Activated naive CD8-positive, alpha-beta T cell treated with anti-CD3 and anti-CD28 coated beads, Interleukin-2, amount 50 U/mL, for 24 hours (primary cell): ENCODE data around the gene HELZ.
"Not testable (repeated sequence)": the region's sequence is repeated elsewhere in the genome, so short reads cannot be mapped to it uniquely, and the experiment has no call there.

Experiments
- ATAC-seq: fragments of 150-1000 bp; cut with Tn5 transposase; one replicate; pipeline ENCODE4 v1.10.0; 2021
- DNase-seq: peaks from one replicate; pipeline ENCODE4 v3.0.0; 2021
- H3K27ac Mint-ChIP-seq: one replicate; pipeline ENCODE4 v1.8.0; 2021; ENCODE audit warnings: mild to moderate bottlenecking, mixed read lengths
- H3K27me3 Mint-ChIP-seq: one replicate; pipeline ENCODE4 v1.8.0; 2021; ENCODE audit warnings: mixed read lengths
- H3K36me3 Mint-ChIP-seq: one replicate; pipeline ENCODE4 v1.8.0; 2021; ENCODE audit warnings: low read depth, mixed read lengths
- H3K4me1 Mint-ChIP-seq: one replicate; pipeline ENCODE4 v1.8.0; 2021; ENCODE audit warnings: mixed read lengths
- H3K4me3 Mint-ChIP-seq: one replicate; pipeline ENCODE4 v1.8.0; 2021; ENCODE audit warnings: mild to moderate bottlenecking, moderate library complexity, mixed read lengths
- H3K9me3 Mint-ChIP-seq: one replicate; pipeline ENCODE4 v1.8.0; 2021; ENCODE audit warnings: mixed read lengths

HELZ gene

GRCh38 chr17:67165201-67165600 lies 79.8 kb downstream of the HELZ start:
- no peak overlapping the region for H3K4me3 Mint-ChIP-seq
- peaks cover 23% of the 10 kb centered on the region for H3K36me3 Mint-ChIP-seq
- DNase-seq (no peak), ATAC-seq (no peak)
- H3K4me1 Mint-ChIP-seq = no peaks in the 10 kb centered on the region
- H3K9me3 Mint-ChIP-seq = no peaks in the 10 kb centered on the region
- no peaks in the 10 kb centered on the region for H3K27me3 Mint-ChIP-seq
- H3K27ac Mint-ChIP-seq = no peak overlapping the region

DNA sequence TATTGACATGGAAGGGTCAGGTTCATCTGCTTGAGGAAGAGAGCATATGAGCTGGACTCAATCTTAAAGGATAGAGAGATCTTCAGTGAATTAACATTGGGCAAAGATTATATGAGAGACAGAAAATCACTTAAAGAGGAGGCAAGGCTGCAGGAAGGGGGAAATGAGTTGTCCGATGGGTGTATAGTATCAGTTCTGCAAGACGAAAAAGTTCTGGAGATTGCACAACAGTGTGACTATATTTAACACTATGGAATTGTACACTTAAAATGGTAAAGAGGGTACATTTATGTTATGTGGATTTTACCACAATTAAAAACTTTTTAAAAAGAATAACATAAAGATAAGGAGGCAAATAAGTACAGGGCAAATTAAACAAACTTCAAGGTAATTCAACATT lies 80.7 kb downstream of the HELZ start:
- no peak overlapping the region for H3K27ac Mint-ChIP-seq
- no peaks in the 10 kb centered on the region for H3K27me3 Mint-ChIP-seq
- no peak for ATAC-seq

DNA sequence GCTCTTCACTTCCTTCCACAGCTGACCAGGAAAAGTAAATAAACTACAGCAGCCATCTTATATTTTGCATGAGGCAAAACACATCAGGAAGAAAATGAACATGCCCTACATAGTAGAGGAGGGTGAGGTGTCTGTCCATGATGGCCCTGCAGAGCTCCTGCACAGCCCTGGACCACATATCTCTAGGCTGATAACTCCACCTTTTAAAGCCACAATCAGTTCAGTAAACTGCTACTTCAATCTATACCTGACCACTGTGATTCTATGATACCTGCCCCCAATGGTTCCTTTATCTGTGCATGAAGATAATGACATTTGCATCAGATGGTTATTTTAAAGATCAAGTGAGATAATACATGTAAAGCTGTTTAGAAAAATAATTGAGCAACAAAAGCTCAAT lies 82.2 kb downstream of the HELZ start:
- DNase-seq (no peak), ATAC-seq (no peak)
- peaks cover 37% of the 10 kb centered on the region for H3K36me3 Mint-ChIP-seq
- H3K27me3 Mint-ChIP-seq = no peaks in the 10 kb centered on the region
- H3K9me3 Mint-ChIP-seq = no peaks in the 10 kb centered on the region
- H3K4me1 Mint-ChIP-seq = peaks cover 8% of the 10 kb centered on the region
- H3K27ac Mint-ChIP-seq = no peak overlapping the region
- H3K4me3 Mint-ChIP-seq = no peak overlapping the region

More for the DNA sequence above, 80.7 kb downstream of the HELZ start:
- H3K36me3 Mint-ChIP-seq = peaks cover 29% of the 10 kb centered on the region
- H3K9me3 Mint-ChIP-seq = no peaks in the 10 kb centered on the region
- no peaks in the 10 kb centered on the region for H3K4me1 Mint-ChIP-seq
- DNase-seq = no peak
- no peak overlapping the region for H3K4me3 Mint-ChIP-seq

DNA sequence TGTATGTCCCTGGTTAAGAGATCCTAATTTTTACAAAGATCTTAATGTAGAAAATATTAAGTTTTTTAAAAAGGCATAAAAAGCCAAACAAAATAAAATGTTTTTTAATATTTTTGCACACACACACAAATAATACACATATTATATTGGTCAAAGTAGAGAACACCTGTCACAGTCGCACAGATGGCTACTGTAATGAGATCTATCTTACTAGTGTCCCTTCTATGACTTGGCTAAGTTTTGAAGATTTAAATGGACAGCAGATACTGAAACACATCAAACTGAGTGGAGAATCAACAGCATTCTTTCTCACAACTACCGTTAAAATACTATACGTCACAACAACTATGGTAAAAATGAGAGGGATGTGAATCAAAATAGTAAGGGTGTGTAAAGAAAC lies 83.4 kb downstream of the HELZ start:
- DNase-seq (no peak), ATAC-seq (no peak)
- peaks cover 49% of the 10 kb centered on the region for H3K36me3 Mint-ChIP-seq
- no peak overlapping the region for H3K27ac Mint-ChIP-seq
- peaks cover 20% of the 10 kb centered on the region for H3K4me1 Mint-ChIP-seq
- H3K27me3 Mint-ChIP-seq = no peaks in the 10 kb centered on the region
- H3K9me3 Mint-ChIP-seq = peaks cover 4% of the 10 kb centered on the region
- no peak overlapping the region for H3K4me3 Mint-ChIP-seq

DNA sequence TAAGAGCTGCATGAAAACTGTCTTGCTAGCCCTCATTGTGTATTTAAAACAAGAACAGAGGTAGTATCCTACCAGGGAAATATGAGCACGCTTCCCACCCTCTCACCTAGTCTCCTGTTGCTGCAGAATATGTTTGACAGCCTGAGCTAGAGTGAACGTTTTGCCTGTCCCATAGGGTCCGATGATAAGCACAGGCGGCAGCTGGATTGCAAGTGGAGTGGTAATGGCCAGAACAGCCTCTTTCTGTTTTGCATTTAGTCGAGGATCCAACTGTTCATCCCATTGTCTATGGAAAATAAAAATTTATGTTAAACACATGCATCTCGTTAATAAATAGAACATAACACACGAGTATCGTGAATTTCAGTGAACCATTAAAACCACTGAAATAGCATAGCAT lies 84.2 kb downstream of the HELZ start:
- Mint-ChIP-seq H3K9me3 (peaks cover 9% of the 10 kb centered on the region), H3K36me3 (peaks cover 51% of the 10 kb centered on the region), H3K4me3 (no peak overlapping the region), H3K27ac (no peak overlapping the region), H3K4me1 (peaks cover 24% of the 10 kb centered on the region), H3K27me3 (no peaks in the 10 kb centered on the region)
- no peak for ATAC-seq
- DNase-seq = no peak

DNA sequence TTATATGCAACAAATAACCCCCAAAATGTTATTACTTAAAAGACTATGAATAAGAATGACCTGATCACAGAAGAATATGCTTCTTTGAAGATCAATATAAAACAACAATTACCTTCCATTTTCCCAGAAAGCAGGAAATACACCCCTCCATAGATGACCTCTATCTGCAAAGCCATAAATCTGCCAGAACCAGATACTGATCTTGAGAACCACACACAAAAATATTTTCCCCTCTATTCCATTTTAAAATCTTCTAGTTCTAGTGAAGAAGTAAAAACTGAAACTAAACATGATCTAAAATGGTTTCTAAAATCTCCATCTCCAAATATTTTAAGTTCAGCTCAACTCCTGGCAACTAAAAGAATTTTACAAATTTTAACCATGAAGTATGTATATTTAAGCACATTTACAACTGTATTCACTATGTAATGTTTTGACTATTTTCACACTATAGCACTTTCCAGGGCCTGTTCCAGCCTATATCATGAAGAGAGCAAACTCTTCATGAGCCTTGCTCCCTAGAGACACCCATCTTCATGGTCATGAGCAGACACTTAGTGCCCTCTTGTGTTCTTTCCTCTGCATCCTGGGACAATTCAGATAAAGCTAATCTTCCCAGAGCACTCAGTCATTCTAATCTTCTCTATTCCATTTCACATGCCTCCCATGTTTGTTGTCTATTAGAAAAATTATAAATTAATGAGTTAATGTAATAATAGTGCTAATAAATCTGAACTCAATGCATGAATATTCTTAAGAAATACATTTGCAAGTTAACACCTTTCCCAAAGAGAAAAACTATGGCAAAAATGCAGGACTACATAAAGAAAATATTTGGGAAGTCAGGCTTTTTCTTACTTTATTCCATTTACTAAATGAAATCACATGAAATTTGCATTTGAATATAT lies 87.0 kb downstream of the HELZ start:
- Mint-ChIP-seq H3K27me3 (no peaks in the 10 kb centered on the region), H3K9me3 (peaks cover 9% of the 10 kb centered on the region), H3K4me3 (no peak overlapping the region), H3K4me1 (peaks cover 28% of the 10 kb centered on the region), H3K27ac (peak overlapping the region; percentile 23), H3K36me3 (peaks cover 42% of the 10 kb centered on the region)
- DNase-seq (no peak), ATAC-seq (peak; percentile 70)

DNA sequence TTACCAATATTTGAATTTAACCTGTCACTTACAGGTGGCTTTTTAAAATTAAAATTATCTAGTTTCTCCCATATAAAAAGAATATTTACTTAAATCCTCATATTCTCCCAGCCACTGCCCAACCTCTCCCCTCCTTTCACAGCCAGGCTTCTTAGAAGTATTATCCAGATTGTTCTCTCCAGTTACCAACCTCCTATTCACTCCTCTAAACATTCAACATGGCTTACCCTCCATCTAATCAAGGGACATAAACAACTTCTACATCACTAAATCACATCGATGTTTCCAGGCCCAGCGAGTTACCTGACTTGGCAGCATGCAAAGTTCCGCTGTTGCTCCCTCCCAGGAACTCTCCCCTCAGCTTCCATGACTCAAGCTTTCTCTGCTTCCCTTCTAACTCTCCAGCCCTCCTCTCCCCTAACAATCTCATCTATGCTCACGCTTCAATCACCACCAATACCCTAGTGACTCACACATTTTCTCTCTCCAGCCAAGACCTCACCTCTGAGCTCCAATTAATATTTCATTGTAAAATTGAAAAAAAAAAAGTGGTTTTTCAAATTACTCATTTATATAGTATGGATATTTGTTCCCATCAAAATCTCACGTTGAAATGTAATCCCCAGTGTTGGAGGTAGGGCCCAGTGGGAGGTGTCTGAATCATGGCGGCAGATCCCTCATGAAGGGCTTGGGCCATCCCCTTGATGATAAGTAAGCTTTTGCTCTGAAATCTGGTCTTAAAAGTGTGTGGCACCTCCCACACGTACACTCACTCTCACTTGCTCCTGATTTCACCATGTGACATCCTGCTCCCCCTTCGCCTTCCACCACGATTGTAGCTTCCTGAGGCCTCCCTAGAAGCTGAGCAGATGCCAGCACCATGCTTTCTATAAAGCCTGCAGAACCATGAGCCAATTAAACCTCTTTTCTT lies 88.5 kb downstream of the HELZ start:
- H3K4me3 Mint-ChIP-seq = no peak overlapping the region
- H3K27me3 Mint-ChIP-seq = no peaks in the 10 kb centered on the region
- peak overlapping the region; percentile 47 for H3K27ac Mint-ChIP-seq
- peaks cover 49% of the 10 kb centered on the region for H3K36me3 Mint-ChIP-seq
- peaks cover 33% of the 10 kb centered on the region for H3K4me1 Mint-ChIP-seq
- H3K9me3 Mint-ChIP-seq = peaks cover 9% of the 10 kb centered on the region
- DNase-seq (peak; percentile 18), ATAC-seq (peak; percentile 83)

DNA sequence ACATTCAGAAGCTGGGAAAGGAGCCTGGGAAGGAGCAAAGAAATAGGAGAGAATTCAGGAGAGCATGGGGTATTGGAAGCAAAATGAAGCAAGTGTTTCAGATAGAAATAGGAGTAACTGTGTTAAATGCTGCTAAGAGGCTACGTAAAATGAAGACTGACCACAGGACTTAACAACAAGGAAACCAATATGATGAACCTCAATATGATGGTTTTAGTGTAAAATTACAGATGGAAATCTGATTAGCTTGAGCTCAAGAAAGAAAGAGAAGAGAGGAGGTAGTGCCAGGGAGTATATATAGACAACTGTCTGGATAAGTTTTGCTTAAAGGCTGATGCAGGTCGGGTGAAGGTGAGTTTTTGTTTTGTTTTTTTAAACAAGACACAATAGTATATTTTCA lies 92.2 kb downstream of the HELZ start:
- peaks cover 47% of the 10 kb centered on the region for H3K36me3 Mint-ChIP-seq
- ATAC-seq (no peak), DNase-seq (no peak)
- H3K27me3 Mint-ChIP-seq = no peaks in the 10 kb centered on the region
- H3K27ac Mint-ChIP-seq = no peak overlapping the region
- peaks cover 9% of the 10 kb centered on the region for H3K9me3 Mint-ChIP-seq
- H3K4me1 Mint-ChIP-seq = peaks cover 25% of the 10 kb centered on the region
- no peak overlapping the region for H3K4me3 Mint-ChIP-seq

- H3K36me3 Mint-ChIP-seq = peaks cover 39% of the 10 kb centered on the region
- peaks cover 14% of the 10 kb centered on the region for H3K4me1 Mint-ChIP-seq
- peaks cover 6% of the 10 kb centered on the region for H3K9me3 Mint-ChIP-seq
- ATAC-seq (no peak), DNase-seq (no peak)
- no peaks in the 10 kb centered on the region for H3K27me3 Mint-ChIP-seq
- H3K4me3 Mint-ChIP-seq = no peak overlapping the region
- no peak overlapping the region for H3K27ac Mint-ChIP-seq
Observed at GRCh38 chr17:67151717-67152116, 93.3 kb downstream of the HELZ start.

GRCh38 chr17:67150826-67151225 lies 94.2 kb downstream of the HELZ start:
- no peaks in the 10 kb centered on the region for H3K27me3 Mint-ChIP-seq
- no peak overlapping the region for H3K27ac Mint-ChIP-seq
- ATAC-seq = no peak
- peaks cover 39% of the 10 kb centered on the region for H3K36me3 Mint-ChIP-seq
- H3K9me3 Mint-ChIP-seq = no peaks in the 10 kb centered on the region
- no peak for DNase-seq
- H3K4me3 Mint-ChIP-seq = no peak overlapping the region
- H3K4me1 Mint-ChIP-seq = peaks cover 8% of the 10 kb centered on the region

DNA sequence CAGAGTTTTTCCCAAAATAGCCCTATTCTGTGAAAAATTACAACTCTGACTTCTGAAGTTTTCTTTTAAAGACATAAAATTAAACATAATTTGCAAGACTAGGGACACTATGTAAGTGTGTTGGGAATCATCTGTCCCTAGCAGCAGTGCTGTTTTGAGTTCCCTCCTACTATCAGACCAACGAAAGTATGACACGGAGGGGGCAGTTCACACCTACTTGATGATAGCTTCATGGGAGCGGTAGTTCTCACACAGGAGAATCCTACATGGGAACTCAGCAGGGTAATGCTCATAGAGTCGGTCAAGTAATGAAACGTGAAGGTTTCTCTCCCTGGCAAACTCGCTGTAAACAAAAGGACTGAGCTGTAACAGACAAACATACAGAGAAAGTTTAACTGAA lies 96.6 kb downstream of the HELZ start:
- ATAC-seq (no peak), DNase-seq (no peak)
- Mint-ChIP-seq H3K9me3 (no peaks in the 10 kb centered on the region), H3K4me1 (peaks cover 4% of the 10 kb centered on the region), H3K36me3 (peaks cover 54% of the 10 kb centered on the region), H3K4me3 (no peak overlapping the region), H3K27ac (no peak overlapping the region), H3K27me3 (no peaks in the 10 kb centered on the region)

- Mint-ChIP-seq H3K4me3 (no peak overlapping the region), H3K9me3 (no peaks in the 10 kb centered on the region), H3K27me3 (no peaks in the 10 kb centered on the region), H3K4me1 (peaks cover 4% of the 10 kb centered on the region), H3K36me3 (peaks cover 60% of the 10 kb centered on the region), H3K27ac (no peak overlapping the region)
- DNase-seq = no peak
- ATAC-seq = no peak
Observed at GRCh38 chr17:67145183-67145805, 99.7 kb downstream of the HELZ start.

DNA sequence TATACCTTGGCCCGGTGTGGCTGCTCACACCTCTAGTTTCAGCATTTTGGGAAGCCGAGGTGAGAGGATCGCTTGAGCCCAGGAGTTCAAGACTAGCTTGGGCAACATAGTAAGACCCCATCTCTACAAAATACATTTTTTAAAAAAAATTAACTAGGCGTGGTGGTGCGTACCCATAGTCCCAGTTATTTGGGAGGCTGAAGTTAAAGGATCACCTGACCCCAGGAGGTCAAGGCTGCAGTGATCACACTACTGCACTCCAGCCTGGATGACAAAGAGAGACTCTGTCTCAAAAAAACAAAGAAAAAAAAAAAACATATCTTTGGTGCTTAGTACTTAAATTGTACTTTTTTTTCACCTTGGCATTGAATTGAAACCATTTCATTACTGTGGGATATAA lies 101.7 kb downstream of the HELZ start:
- Mint-ChIP-seq H3K27me3 (no peaks in the 10 kb centered on the region), H3K4me1 (peaks cover 20% of the 10 kb centered on the region), H3K27ac (no peak overlapping the region), H3K9me3 (no peaks in the 10 kb centered on the region), H3K36me3 (peaks cover 63% of the 10 kb centered on the region), H3K4me3 (no peak overlapping the region)
- no peak for DNase-seq
- ATAC-seq = no peak

DNA sequence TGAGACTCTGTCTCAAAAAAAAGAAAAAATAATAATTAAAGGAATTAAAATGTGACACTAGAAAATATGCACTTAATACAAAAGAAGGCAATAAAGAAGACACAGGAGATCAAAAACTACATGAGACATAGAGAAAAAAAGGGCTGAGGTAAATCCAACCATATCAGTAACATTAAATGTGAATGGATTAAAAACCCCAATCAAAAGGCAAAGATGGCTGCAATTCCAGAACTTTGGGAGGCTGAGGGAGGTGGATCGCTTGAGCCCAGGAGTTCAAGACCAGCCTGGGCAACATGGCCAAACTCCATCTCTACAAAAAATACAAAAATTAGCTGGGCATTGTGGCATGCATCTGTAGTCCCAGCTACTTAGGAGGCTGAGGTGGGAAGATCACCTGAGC lies 103.0 kb downstream of the HELZ start:
- DNase-seq, ATAC-seq, H3K4me3 Mint-ChIP-seq, H3K9me3 Mint-ChIP-seq, H3K27ac Mint-ChIP-seq, H3K27me3 Mint-ChIP-seq: not testable (repeated sequence)
- peaks cover 27% of the 10 kb centered on the region for H3K4me1 Mint-ChIP-seq
- H3K36me3 Mint-ChIP-seq = peaks cover 64% of the 10 kb centered on the region
